Transverse colon (tissue), 4 donors: ENCODE measurements around the gene PSMD4. TPM values are rescaled to one million over a fixed set of nuclear protein-coding genes. Genes with fewer than 3 reads are reported as not detected.

Source experiments
- DNase-seq: peaks from one replicate; pipeline ENCODE4 v3.0.0-alpha.2; 2019
- H3K27ac ChIP-seq, 4 donors: fragments of 200-600 bp; sonication (generic); 2 replicates each; pipeline ENCODE4 v1.5.1; 2016 to 2018; ENCODE audit warnings: inconsistent platforms in 4 of 4
- H3K27me3 ChIP-seq: fragments of 200-600 bp; sonication (generic); 2 replicates; pipeline ENCODE4 v1.5.1; 2017; ENCODE audit warnings: inconsistent platforms
- H3K36me3 ChIP-seq, 4 donors: fragments of 200-600 bp; sonication (generic); 2 replicates each; pipeline ENCODE4 v1.5.1; 2017 to 2019; ENCODE audit warnings: inconsistent platforms in 4 of 4
- H3K4me1 ChIP-seq, 4 donors: fragments of 200-600 bp; sonication (generic); 2 replicates each; pipeline ENCODE4 v1.5.1; 2017 to 2020; ENCODE audit warnings: inconsistent platforms in 4 of 4
- H3K4me3 ChIP-seq, 4 donors: fragments of 200-600 bp; sonication (generic); 1 replicate in 1 of 4; 2 replicates in 3 of 4; pipeline versions ENCODE4 v1.5.1 to v1.6.1; 2017 to 2019; ENCODE audit warnings: inconsistent platforms in 4 of 4
- H3K9me3 ChIP-seq, 2 donors: fragments of 200-600 bp; sonication (generic); 2 replicates each; pipeline ENCODE4 v1.5.1; 2017 to 2019; ENCODE audit warnings: inconsistent platforms in 2 of 2
- CTCF ChIP-seq, 5 experiments: fragments of 200-600 bp in 3 of 5; fragments of 450-650 bp in 2 of 5; sonication (generic) in 3 of 5; IDR thresholded peaks; 1 replicate in 2 of 5; 2 replicates in 3 of 5; pipeline ENCODE4 v1.5.1; 2016 to 2017; ENCODE audit warnings: antibody characterized with exemption in 5 of 5, inconsistent platforms in 3 of 5, mild to moderate bottlenecking in 2 of 5, moderate library complexity in 1 of 5
- EP300 ChIP-seq: sonication (generic); formaldehyde crosslinking; IDR thresholded peaks from one replicate; pipeline ENCODE4 v1.6.1; 2017; ENCODE audit warnings: antibody characterized with exemption, low read depth
- POLR2A ChIP-seq: fragments of 450-650 bp; IDR thresholded peaks from one replicate; pipeline ENCODE4 v1.6.1; 2016; ENCODE audit warnings: antibody characterized with exemption, mild to moderate bottlenecking, moderate library complexity
- POLR2AphosphoS5 ChIP-seq, 3 donors: sonication (generic); formaldehyde crosslinking; IDR thresholded peaks; one replicate each; pipeline ENCODE4 v1.6.1; 2016; ENCODE audit warnings: antibody characterized with exemption in 3 of 3
- WGBS, 2 donors: methylation state at CpG; one replicate each; pipeline ENCODE4 v1.1.5; 2018; ENCODE audit warnings: low coverage in 1 of 2; 5-methylcytosine and 5-hydroxymethylcytosine counted together
- in situ Hi-C, 4 donors: fragments of 200-750 bp; cut with MboI; loops; one replicate each; pipeline versions ENCODE4 v1.15.0 to v1.15.1; 2017; ENCODE audit warnings: low sequenced_read_pairs in 3 of 4, low pct_ligation_motif_present in 1 of 4, low pct_unique_long_range_greater_than_20kb in 1 of 4
- intact Hi-C: fragments of 100-400 bp; cut with DNase I; formaldehyde crosslinking; loops from one replicate; pipeline ENCODE4 v1.15.1; 2023; ENCODE audit warnings: low total_unique reads
- total RNA-seq, 4 donors: library from RNA; depleted of rRNA; stranded (reverse); fragments of >200 nt; gene quantifications; one replicate each; pipeline ENCODE4 v1.1.0, GENCODE V29; 2016

PSMD4 gene
- total RNA-seq, 4 donors from 2014 or later: 41.9 to 111 (median 79.5) TPM

GRCh38 chr1:151265446-151266236, 11.1 kb downstream of the PSMD4 start:
- Histone ChIP-seq H3K36me3 (peaks cover 0 to 54% (median 23%) of the 10 kb centered on the region in 4 donors), H3K4me3 (no peak overlapping the region), H3K27ac (no peak overlapping the region), H3K9me3 (no peaks in the 10 kb centered on the region), H3K4me1 (no peaks in the 10 kb centered on the region), H3K27me3 (no peaks in the 10 kb centered on the region)
- intact Hi-C loops (no loop called here), in situ Hi-C loops (no loop called here)
- WGBS, 2 donors: 76 to 85% methylated on average over 6 to 14 of the region's 14 CpGs
- TF ChIP-seq CTCF (IDR thresholded peaks at IDR 0.05) (no peak), POLR2AphosphoS5 (IDR thresholded peaks at IDR 0.05) (no peak), POLR2A (no peak), EP300 (no peak)
- DNase-seq: no peak

- peaks cover 0 to 54% (median 23%) of the 10 kb centered on the region in 4 donors for H3K36me3 ChIP-seq
- intact Hi-C loops: no loop called here
Observed at GRCh38 chr1:151266315-151266714, 11.8 kb downstream of the PSMD4 start.

GRCh38 chr1:151266821-151267220, 12.3 kb downstream of the PSMD4 start:
- Histone ChIP-seq H3K4me3 (no peak overlapping the region), H3K36me3 (peaks cover 0 to 54% (median 23%) of the 10 kb centered on the region in 4 donors), H3K27ac (no peak overlapping the region), H3K9me3 (no peaks in the 10 kb centered on the region), H3K27me3 (no peaks in the 10 kb centered on the region), H3K4me1 (no peaks in the 10 kb centered on the region)
- intact Hi-C loops (no loop called here), in situ Hi-C loops (no loop called here)
- WGBS, 2 donors: 80 to 84% methylated on average over 2 to 8 of the region's 8 CpGs
- DNase-seq: no peak
- TF ChIP-seq EP300: no peak
- TF ChIP-seq POLR2A: no peak
- TF ChIP-seq POLR2AphosphoS5 (IDR thresholded peaks at IDR 0.05): no peak

More at GRCh38 chr1:151266315-151266714, 11.8 kb downstream of the PSMD4 start:
- 100% methylated on average over 3 of the region's 3 CpGs; no CpG with 5 or more reads in 1 of the 2 donors for WGBS, 2 donors
- Histone ChIP-seq H3K27me3 (no peaks in the 10 kb centered on the region), H3K4me1 (no peaks in the 10 kb centered on the region), H3K9me3 (no peaks in the 10 kb centered on the region), H3K4me3 (no peak overlapping the region), H3K27ac (no peak overlapping the region)
- in situ Hi-C loops: no loop called here
- TF ChIP-seq EP300: no peak
- no peak for TF ChIP-seq CTCF (IDR thresholded peaks at IDR 0.05)
- TF ChIP-seq POLR2A: no peak
- no peak for TF ChIP-seq POLR2AphosphoS5 (IDR thresholded peaks at IDR 0.05)
- no peak for DNase-seq

- TF ChIP-seq POLR2A: no peak
- TF ChIP-seq EP300: no peak
- no peak for TF ChIP-seq CTCF (IDR thresholded peaks at IDR 0.05)
- TF ChIP-seq POLR2AphosphoS5 (IDR thresholded peaks at IDR 0.05): no peak
- in situ Hi-C loops (no loop called here), intact Hi-C loops (no loop called here)
- Histone ChIP-seq H3K4me1 (no peaks in the 10 kb centered on the region), H3K4me3 (no peak overlapping the region), H3K27ac (no peak overlapping the region), H3K9me3 (no peaks in the 10 kb centered on the region), H3K36me3 (peaks cover 0 to 46% (median 19%) of the 10 kb centered on the region in 4 donors), H3K27me3 (no peaks in the 10 kb centered on the region)
- 70 to 80% methylated on average over 2 to 4 of the region's 4 CpGs for WGBS, 2 donors
- no peak for DNase-seq
Observed at GRCh38 chr1:151267760-151268159, 13.2 kb downstream of the PSMD4 start.
